ENCODE measurements around the gene CHD5.

DNA sequence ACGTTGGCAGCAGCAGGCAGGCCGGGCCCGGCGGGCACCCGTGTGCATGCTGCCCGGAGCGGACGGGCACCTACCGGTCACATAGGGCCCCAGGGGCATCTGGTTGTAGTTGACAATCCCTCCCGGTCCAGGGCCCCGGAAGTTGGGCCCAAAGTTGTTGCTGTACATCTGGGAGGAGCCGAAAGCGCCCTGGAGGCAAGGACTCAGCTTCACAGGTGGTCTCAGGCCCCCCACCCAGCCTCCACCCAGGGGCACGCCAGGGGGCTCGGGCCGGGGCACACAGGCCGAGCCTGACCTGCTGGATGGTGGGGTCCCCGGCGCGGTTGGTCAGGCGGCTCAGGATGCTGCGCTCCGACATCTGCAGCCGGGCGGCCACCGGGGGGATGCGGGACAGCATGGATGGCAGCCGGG is 73.8 kb downstream of the CHD5 start:
- TF ChIP-seq CTCF (IDR thresholded peaks at IDR 0.05) (no peak), POLR2A (IDR thresholded peaks at IDR 0.05) (no peak)

Measured in esophagus squamous epithelium (tissue), 4 donors.